Large intestine (tissue), 3 donors: ENCODE data around the gene MFSD2B. TPM values are rescaled to one million over a fixed set of nuclear protein-coding genes. Genes with fewer than 3 reads are reported as not detected.
"Not testable (repeated sequence)": the region's sequence is repeated elsewhere in the genome, so short reads cannot be mapped to it uniquely, and the experiment has no call there.

ENCODE experiments used
- DNase-seq, 2 donors: peaks; one replicate each; pipeline versions ENCODE4 v3.0.0 to v3.0.0-alpha.2; 2013
- H3K27ac ChIP-seq: one replicate; pipeline ENCODE4 v1.5.1; 2013; ENCODE audit warnings: low read length
- H3K27me3 ChIP-seq: 2 replicates; pipeline ENCODE4 v1.6.1; 2013; ENCODE audit warnings: low read length; ENCODE audit not compliant: control insufficient read depth, insufficient read depth
- H3K36me3 ChIP-seq: 2 replicates; pipeline ENCODE4 v1.6.1; 2013; ENCODE audit warnings: low read length; ENCODE audit not compliant: control insufficient read depth, insufficient read depth
- H3K4me1 ChIP-seq: one replicate; pipeline ENCODE4 v1.6.1; 2013; ENCODE audit warnings: low read length; ENCODE audit not compliant: control insufficient read depth, insufficient read depth
- H3K4me3 ChIP-seq: one replicate; pipeline ENCODE4 v1.5.1; 2013; ENCODE audit warnings: low read length
- H3K9me3 ChIP-seq: one replicate; pipeline ENCODE4 v1.6.1; 2013; ENCODE audit warnings: mild to moderate bottlenecking, low read depth, low read length, moderate library complexity; ENCODE audit not compliant: control insufficient read depth
- WGBS: methylation state at CpG from one replicate; pipeline ENCODE4 v1.1.5; 2013; ENCODE audit warnings: low lambda C conversion rate; ENCODE audit not compliant: insufficient coverage; 5-methylcytosine and 5-hydroxymethylcytosine counted together
- polyA plus RNA-seq: library from polyadenylated mRNA; unstranded; fragments of 120-200 nt; gene quantifications from one replicate; pipeline ENCODE4 v1.2.1, GENCODE V29; 2013

The MFSD2B gene
- polyA plus RNA-seq, 1 donor = 0.58 TPM

DNA sequence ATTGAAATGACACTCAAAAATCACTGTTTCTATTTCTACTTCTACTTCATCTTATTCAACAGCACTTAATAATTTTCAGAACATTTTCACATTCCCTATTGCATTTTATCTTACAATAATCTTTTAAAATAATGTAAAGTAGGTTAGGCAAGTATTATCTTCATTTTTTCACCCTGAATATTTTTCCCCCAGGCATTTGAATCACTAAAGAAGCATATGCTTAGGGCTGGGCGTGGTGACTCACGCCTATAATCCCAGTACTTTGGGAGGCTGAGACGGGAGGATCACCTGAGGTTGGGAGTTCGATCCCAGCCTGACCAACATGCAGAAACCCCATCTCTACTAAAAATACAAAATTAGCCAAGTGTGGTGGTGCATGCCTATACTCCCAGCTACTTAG, 30.6 kb downstream of the MFSD2B start:
- H3K4me1 ChIP-seq = no peaks in the 10 kb centered on the region
- no peak overlapping the region for H3K4me3 ChIP-seq
- no peak for DNase-seq
- H3K9me3 ChIP-seq = no peaks in the 10 kb centered on the region
- WGBS = no CpG with 5 or more reads among the region's 4 CpGs
- no peaks in the 10 kb centered on the region for H3K27me3 ChIP-seq
- H3K27ac ChIP-seq = no peak overlapping the region
- H3K36me3 ChIP-seq = peaks cover 25% of the 10 kb centered on the region

DNA sequence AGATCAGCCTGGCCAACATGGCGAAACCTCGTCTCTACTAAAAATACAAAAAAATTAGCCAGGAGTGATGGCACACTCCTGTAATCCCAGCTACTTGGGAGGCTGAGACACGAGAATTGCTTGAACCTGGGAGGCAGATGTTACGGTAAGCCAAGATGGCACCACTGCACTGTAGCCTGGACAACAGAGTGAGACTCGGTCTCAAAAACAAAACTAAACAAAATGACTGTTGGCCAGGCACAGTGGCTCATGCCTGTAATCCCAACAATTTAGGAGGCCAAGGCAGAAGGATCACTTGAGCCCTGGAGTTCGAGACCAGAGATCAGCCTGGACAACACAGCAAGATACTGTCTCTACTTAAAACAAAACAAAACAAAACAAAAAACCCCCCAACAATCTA, 33.2 kb downstream of the MFSD2B start:
- not testable (repeated sequence) for H3K4me3 ChIP-seq, H3K9me3 ChIP-seq, H3K4me1 ChIP-seq, H3K27ac ChIP-seq, H3K27me3 ChIP-seq, DNase-seq
- WGBS = no CpG with 5 or more reads among the region's 6 CpGs
- H3K36me3 ChIP-seq = peaks cover 12% of the 10 kb centered on the region

DNA sequence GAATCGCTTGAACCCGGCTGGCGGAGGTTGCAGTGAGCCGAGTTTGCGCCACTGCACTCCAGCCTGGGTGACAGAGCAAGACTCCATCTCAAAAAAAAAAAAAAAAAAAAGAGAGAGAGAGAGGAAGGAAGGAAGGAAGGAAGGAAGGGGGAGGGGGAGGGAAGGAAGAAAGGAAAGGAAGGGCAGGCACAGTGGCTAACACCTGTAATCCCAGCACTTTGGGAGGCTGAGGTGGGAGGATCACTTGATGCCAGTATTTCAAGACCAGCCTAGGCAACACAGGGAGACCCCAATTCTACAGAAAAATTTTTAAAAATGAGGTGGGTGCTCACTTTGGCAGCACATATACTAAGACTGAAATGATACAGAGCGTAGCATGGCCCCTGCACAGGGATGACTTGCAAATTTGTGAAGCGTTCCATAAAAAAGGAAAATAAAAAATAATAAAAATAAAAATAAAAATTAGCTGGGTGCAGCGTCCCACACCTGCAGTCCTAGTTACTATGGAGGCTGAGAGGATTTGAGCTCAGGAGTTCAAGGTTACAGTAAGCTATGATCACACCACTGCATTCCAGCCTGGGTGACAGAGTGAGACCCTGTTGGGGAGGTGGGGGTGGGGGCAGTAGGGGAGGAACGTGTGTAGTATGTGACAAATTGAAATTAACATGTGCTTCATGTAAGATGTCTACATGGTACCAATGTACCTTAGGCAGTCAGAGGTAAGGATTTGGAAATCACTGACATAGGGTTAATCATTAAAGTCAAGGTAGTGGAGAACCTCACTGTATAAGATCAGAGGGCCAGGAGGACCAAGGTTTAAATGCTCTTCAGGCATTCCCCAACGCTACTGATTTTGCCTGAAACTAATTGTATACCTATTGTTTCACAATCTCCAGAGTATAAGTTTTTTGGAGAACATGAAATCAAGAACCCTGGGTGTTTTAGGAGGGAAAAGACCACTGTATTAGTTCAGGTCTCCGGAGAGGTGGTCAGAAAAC, 35.9 kb downstream of the MFSD2B start:
- no peaks in the 10 kb centered on the region for H3K9me3 ChIP-seq
- peaks cover 8% of the 10 kb centered on the region for H3K4me1 ChIP-seq
- H3K27ac ChIP-seq = no peak overlapping the region
- no peak overlapping the region for H3K4me3 ChIP-seq
- WGBS = 100% methylated on average over 3 of the region's 11 CpGs
- no peaks in the 10 kb centered on the region for H3K36me3 ChIP-seq
- DNase-seq = peak in 1 of 2 donors; percentile 53
- peaks cover 21% of the 10 kb centered on the region for H3K27me3 ChIP-seq

DNA sequence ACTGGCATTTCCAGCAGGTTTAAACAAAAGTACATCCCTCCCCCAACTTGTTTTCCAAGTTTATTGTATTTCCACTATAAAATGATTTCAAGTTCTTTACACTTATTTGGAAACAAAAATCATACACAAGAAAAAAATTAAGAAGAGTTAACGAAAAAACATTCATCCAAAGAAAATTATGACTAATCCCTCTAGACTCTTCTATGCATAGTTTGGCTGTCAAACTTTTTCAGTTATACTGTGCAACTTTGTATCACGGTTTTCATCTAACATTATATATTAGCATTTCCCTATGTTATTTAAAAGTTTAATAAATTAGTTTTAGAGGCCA, 36.7 kb downstream of the MFSD2B start:
- no peak overlapping the region for H3K27ac ChIP-seq
- H3K27me3 ChIP-seq = peaks cover 21% of the 10 kb centered on the region
- H3K4me3 ChIP-seq = peak overlapping the region; percentile 70
- DNase-seq = no peak
- H3K9me3 ChIP-seq = no peaks in the 10 kb centered on the region
- H3K4me1 ChIP-seq = peaks cover 8% of the 10 kb centered on the region
- 0% methylated on average over 2 of the region's 2 CpGs for WGBS
- H3K36me3 ChIP-seq = no peaks in the 10 kb centered on the region

DNA sequence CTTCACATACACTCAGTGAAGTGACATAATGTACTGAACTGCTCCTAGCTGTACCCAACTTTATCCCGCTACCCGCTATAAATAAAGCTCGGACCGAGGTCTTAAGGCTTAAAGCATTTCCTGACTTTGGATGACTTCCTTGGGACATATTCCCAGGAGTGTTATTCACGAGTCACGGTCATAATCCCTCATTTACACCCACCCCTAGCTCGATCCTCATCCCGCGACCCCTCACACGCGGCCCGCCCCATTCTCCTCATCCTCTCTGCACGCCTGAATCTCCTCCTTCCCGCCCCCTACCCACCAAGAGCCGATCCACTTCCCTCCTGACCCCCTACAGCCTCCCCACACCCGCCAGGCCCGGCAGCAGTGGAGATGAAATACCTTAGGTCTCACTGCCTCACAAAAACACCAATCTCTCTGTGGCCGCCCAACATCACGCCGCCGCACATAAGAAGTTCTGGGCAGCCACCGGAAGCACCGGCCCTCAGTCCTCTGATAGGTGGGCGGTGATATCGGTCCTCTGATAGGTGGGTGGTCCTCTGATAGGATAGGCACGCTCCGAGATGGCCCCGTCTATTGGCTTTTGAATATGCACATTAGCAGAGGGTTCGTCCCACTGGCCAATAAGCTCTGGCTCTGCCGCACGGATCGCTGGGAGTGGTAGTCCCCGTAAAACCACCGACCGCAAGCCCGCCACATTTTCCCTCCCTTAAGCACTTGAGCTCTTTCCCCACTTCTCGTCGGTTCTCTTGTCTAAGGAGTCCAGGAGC, 37.2 kb downstream of the MFSD2B start, which contains the start of gene WDCP:
Gene WDCP, minus strand, starts transcription at position 462 of the 773 bp plus-strand sequence. CDS start 7,897 bp downstream, outside the sequence.
- peak within 1 kb of the TSS; percentile 14 for H3K27ac ChIP-seq
- WGBS = no CpG with 5 or more reads among the region's 38 CpGs
- no peaks in the 10 kb centered on the region for H3K9me3 ChIP-seq
- H3K4me3 ChIP-seq = peak within 1 kb of the TSS; percentile 70
- peaks cover 8% of the 10 kb centered on the region for H3K4me1 ChIP-seq
- peak; percentile 95 to 97 for DNase-seq
- H3K36me3 ChIP-seq = no peaks in the 10 kb centered on the region
- peaks cover 21% of the 10 kb centered on the region for H3K27me3 ChIP-seq

DNA sequence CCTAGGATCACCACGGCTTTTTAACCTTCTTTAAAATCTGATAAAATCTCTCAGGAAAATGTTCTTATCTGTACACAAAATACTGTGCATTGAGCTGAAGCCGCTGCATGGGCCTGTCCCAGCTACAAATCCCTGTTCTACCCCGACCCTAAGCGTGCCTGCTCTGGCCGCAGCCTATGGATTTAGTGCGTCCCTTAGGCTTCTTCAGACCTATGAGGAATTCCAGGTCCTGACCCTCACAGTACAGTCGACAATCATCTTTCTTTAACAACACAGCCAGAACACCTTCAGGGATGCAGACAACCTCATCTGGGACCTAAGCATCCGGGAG, 37.8 kb downstream of the MFSD2B start:
- H3K4me3 ChIP-seq = no peak overlapping the region

DNA sequence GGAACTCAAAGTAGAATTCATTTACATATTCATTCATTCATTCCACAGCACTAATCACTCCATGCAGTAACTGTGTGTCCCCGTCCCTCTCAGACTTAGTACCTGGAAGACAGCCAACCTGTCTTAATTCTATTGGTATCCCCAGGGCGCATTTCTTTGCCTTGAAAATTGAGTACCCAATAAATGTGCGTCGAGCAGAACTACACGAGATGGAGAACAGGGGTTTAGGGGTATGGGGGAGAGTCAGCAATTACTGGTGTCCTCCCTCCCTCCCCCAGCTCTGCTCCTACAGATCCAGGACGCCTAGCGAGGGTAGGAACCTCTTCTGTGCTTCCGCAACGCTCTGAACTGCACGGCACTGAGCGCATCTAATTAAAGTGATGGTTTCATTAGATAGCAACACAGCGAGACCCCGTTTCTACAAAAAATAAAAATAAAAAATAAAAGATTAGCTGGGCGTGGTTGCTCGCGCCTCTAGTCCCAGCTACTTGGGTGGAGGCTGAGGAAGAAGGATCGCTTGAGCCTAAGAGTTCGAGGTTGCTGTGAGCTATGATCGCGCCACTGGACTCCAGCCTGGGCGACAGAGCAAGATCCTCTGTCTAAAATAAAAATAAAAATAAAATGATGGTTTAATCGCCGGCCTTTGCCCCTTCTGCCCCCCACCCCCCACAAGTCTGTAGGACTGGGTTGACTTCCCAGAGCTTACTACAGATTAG, 39.0 kb downstream of the MFSD2B start:
- Histone ChIP-seq H3K4me1 (peaks cover 8% of the 10 kb centered on the region), H3K4me3 (peak overlapping the region; percentile 31), H3K27me3 (peaks cover 21% of the 10 kb centered on the region), H3K9me3 (no peaks in the 10 kb centered on the region), H3K27ac (no peak overlapping the region), H3K36me3 (no peaks in the 10 kb centered on the region)
- no CpG with 5 or more reads among the region's 23 CpGs for WGBS
- no peak for DNase-seq

More for the DNA sequence above, 37.8 kb downstream of the MFSD2B start:
- Histone ChIP-seq H3K4me1 (peaks cover 8% of the 10 kb centered on the region), H3K27ac (no peak overlapping the region), H3K27me3 (peaks cover 21% of the 10 kb centered on the region), H3K36me3 (no peaks in the 10 kb centered on the region), H3K9me3 (no peaks in the 10 kb centered on the region)
- no CpG with 5 or more reads among the region's 8 CpGs for WGBS
- no peak for DNase-seq

DNA sequence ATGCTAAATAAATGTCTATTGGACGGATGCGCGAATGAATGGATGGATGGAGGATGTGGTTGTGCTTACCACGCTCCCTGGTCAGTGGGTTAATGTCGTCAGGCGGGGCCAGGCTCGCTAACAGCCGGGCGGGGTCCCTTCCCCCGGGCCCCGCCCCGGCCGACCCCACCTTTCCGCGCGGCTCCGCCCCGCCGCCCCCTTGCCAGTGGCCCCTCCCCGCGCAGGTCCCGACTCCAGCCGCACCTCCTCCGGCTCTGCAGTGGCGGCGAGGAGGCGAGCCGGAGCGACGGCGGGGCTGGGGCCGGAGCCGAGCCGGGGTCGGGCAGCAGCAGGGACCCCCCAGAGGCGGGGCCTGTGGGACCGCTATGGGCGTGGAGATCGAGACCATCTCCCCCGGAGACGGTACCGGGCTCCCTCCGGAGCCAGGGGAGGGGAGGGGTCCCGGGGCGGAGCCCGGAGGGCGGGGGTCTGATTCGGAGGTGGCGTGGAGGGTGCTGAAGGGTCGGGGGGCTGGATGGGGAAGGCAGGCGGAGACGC, 39.7 kb downstream of the MFSD2B start, which contains the start of gene FKBP1B:
Gene FKBP1B, plus strand, starts transcription at position 257 of the 537 bp plus-strand sequence. Its CDS starts 109 bp downstream, at position 366.
- Histone ChIP-seq H3K36me3 (no peaks in the 10 kb centered on the region), H3K27ac (peak within 1 kb of the TSS; percentile 6), H3K27me3 (peaks cover 21% of the 10 kb centered on the region), H3K9me3 (no peaks in the 10 kb centered on the region), H3K4me1 (peaks cover 8% of the 10 kb centered on the region), H3K4me3 (peak within 1 kb of the TSS; percentile 50)
- no CpG with 5 or more reads among the region's 52 CpGs for WGBS
- DNase-seq = peak; percentile 26 to 60

DNA sequence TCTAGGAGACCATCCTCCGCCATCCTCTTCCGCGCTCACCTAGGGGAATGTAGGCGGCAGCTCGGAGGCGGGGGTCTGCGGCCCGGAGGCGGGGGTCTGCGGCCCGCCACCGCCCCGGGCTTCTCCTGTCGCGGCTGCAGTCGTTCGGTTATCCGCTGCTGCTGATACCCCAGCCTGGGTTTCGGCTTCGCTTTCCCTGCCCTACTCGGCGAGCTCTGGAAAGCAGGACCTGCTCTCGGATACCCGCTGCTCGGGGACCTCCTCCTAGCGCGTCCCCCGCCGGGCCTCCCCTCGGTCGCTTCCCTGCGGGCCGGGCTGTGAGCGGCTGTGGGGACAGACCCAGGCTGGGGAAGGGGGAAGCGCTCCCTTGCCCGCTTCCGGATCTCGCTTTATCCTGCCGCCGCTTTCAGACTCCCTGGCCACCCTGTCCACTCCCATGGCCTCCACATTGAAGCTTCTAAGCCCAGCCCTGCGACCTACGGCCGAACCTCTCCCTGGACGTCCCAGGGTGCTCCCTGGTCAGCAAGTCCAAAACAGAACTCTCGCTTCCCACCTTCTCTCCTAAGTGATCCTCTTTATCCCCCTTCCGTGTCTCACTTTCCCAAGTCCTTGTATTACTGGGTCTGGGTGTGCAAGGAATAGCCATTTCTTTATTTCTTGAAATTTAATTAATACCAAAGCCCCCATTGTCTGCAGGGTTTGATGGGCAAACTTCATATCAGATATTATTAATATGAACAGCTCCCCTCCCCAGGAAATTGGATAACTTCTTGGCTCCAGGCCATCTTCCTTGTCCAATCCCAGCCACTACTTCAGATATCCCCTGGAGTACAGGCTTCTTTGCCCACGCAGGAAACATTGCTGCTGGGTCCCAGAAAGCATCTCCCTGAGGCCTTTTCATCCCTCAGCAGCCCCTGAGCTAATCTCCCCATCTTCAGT, 40.4 kb downstream of the MFSD2B start:
- H3K27me3 ChIP-seq = peaks cover 21% of the 10 kb centered on the region
- peaks cover 8% of the 10 kb centered on the region for H3K4me1 ChIP-seq
- no peaks in the 10 kb centered on the region for H3K36me3 ChIP-seq
- no peaks in the 10 kb centered on the region for H3K9me3 ChIP-seq
- DNase-seq = peak in 1 of 2 donors; percentile 24
- 83% methylated on average over 2 of the region's 47 CpGs for WGBS
- H3K4me3 ChIP-seq = peak overlapping the region; percentile 50
- peak overlapping the region; percentile 6 for H3K27ac ChIP-seq
